Measurements from ENCODE around the gene ABCC6.
"Not testable (repeated sequence)": the region's sequence is repeated elsewhere in the genome, so short reads cannot be mapped to it uniquely, and the experiment has no call there.

Gene ABCC6

GRCh38 chr16:16200391-16200790 lies 22.9 kb downstream of the ABCC6 start:
- in situ Hi-C loops (cut with HindIII; ENCODE audit: low pct_unique_long_range_greater_than_20kb, low sequenced_read_pairs); DNase-seq (ENCODE audit: low read depth in 1 of 2, low spot score in 1 of 2): not testable (repeated sequence)

- in situ Hi-C loops (cut with HindIII; ENCODE audit: low pct_unique_long_range_greater_than_20kb, low sequenced_read_pairs); DNase-seq (ENCODE audit: low read depth in 1 of 2, low spot score in 1 of 2): not testable (repeated sequence)
Observed at GRCh38 chr16:16199428-16199827, 23.9 kb downstream of the ABCC6 start.

GRCh38 chr16:16197966-16198365 lies 25.3 kb downstream of the ABCC6 start:
- no peak for DNase-seq (ENCODE audit: low read depth in 1 of 2, low spot score in 1 of 2)
- TF ChIP-seq JUND (IDR thresholded peaks at IDR 0.05; ENCODE audit: low read depth) = no peak
- in situ Hi-C loops (cut with HindIII; ENCODE audit: low pct_unique_long_range_greater_than_20kb, low sequenced_read_pairs) = no loop called here

- in situ Hi-C loops (cut with HindIII; ENCODE audit: low pct_unique_long_range_greater_than_20kb, low sequenced_read_pairs) = no loop called here
- TF ChIP-seq JUND (IDR thresholded peaks at IDR 0.05; ENCODE audit: low read depth) = no peak
- no peak for DNase-seq (ENCODE audit: low read depth in 1 of 2, low spot score in 1 of 2)
Observed at GRCh38 chr16:16197331-16197730, 26.0 kb downstream of the ABCC6 start.

GRCh38 chr16:16196099-16196498 lies 27.2 kb downstream of the ABCC6 start:
- in situ Hi-C loops (cut with HindIII; ENCODE audit: low pct_unique_long_range_greater_than_20kb, low sequenced_read_pairs) = no loop called here
- DNase-seq (ENCODE audit: low read depth in 1 of 2, low spot score in 1 of 2) = no peak
- no peak for TF ChIP-seq JUND (IDR thresholded peaks at IDR 0.05; ENCODE audit: low read depth)

GRCh38 chr16:16191493-16192167 lies 31.7 kb downstream of the ABCC6 start:
- no peak for TF ChIP-seq JUND (IDR thresholded peaks at IDR 0.05; ENCODE audit: low read depth)
- no peak for DNase-seq (ENCODE audit: low read depth in 1 of 2, low spot score in 1 of 2)
- in situ Hi-C loops (cut with HindIII; ENCODE audit: low pct_unique_long_range_greater_than_20kb, low sequenced_read_pairs) = no loop called here

- DNase-seq (ENCODE audit: low read depth in 1 of 2, low spot score in 1 of 2); in situ Hi-C loops (cut with HindIII; ENCODE audit: low pct_unique_long_range_greater_than_20kb, low sequenced_read_pairs): not testable (repeated sequence)
Observed at GRCh38 chr16:16190966-16191365, 32.3 kb downstream of the ABCC6 start.

- no peak for DNase-seq (ENCODE audit: low read depth in 1 of 2, low spot score in 1 of 2)
- no peak for TF ChIP-seq JUND (IDR thresholded peaks at IDR 0.05; ENCODE audit: low read depth)
- in situ Hi-C loops (cut with HindIII; ENCODE audit: low pct_unique_long_range_greater_than_20kb, low sequenced_read_pairs) = no loop called here
Observed at GRCh38 chr16:16190546-16190945, 32.7 kb downstream of the ABCC6 start.

GRCh38 chr16:16189842-16190241 lies 33.5 kb downstream of the ABCC6 start:
- in situ Hi-C loops (cut with HindIII; ENCODE audit: low pct_unique_long_range_greater_than_20kb, low sequenced_read_pairs) = no loop called here
- TF ChIP-seq JUND (IDR thresholded peaks at IDR 0.05; ENCODE audit: low read depth) = no peak
- DNase-seq (ENCODE audit: low read depth in 1 of 2, low spot score in 1 of 2) = no peak

- no peak for TF ChIP-seq JUND (IDR thresholded peaks at IDR 0.05; ENCODE audit: low read depth)
- no peak for DNase-seq (ENCODE audit: low read depth in 1 of 2, low spot score in 1 of 2)
- in situ Hi-C loops (cut with HindIII; ENCODE audit: low pct_unique_long_range_greater_than_20kb, low sequenced_read_pairs) = no loop called here
Observed at GRCh38 chr16:16188827-16189226, 34.5 kb downstream of the ABCC6 start.

GRCh38 chr16:16186820-16187219 lies 36.5 kb downstream of the ABCC6 start:
- TF ChIP-seq JUND (IDR thresholded peaks at IDR 0.05; ENCODE audit: low read depth) = no peak
- in situ Hi-C loops (cut with HindIII; ENCODE audit: low pct_unique_long_range_greater_than_20kb, low sequenced_read_pairs) = no loop called here
- no peak for DNase-seq (ENCODE audit: low read depth in 1 of 2, low spot score in 1 of 2)

- in situ Hi-C loops (cut with HindIII; ENCODE audit: low pct_unique_long_range_greater_than_20kb, low sequenced_read_pairs) = no loop called here
- TF ChIP-seq JUND (IDR thresholded peaks at IDR 0.05; ENCODE audit: low read depth) = no peak
- no peak for DNase-seq (ENCODE audit: low read depth in 1 of 2, low spot score in 1 of 2)
Observed at GRCh38 chr16:16185095-16185494, 38.2 kb downstream of the ABCC6 start.

GRCh38 chr16:16184594-16184993 lies 38.7 kb downstream of the ABCC6 start:
- no peak for TF ChIP-seq JUND (IDR thresholded peaks at IDR 0.05; ENCODE audit: low read depth)
- no peak for DNase-seq (ENCODE audit: low read depth in 1 of 2, low spot score in 1 of 2)
- in situ Hi-C loops (cut with HindIII; ENCODE audit: low pct_unique_long_range_greater_than_20kb, low sequenced_read_pairs) = no loop called here

- TF ChIP-seq JUND (IDR thresholded peaks at IDR 0.05; ENCODE audit: low read depth) = no peak
- in situ Hi-C loops (cut with HindIII; ENCODE audit: low pct_unique_long_range_greater_than_20kb, low sequenced_read_pairs) = no loop called here
- no peak for DNase-seq (ENCODE audit: low read depth in 1 of 2, low spot score in 1 of 2)
Observed at GRCh38 chr16:16183562-16183961, 39.7 kb downstream of the ABCC6 start.

All from T47D (cell line).